HG02943 (cell line): ENCODE measurements around the gene SYNGR3.
A peak's percentile ranks its signal among the peaks of the same experiment; 100 is the strongest.
"Not testable (repeated sequence)": the region's sequence is repeated elsewhere in the genome, so short reads cannot be mapped to it uniquely, and the experiment has no call there.

ENCODE experiments used
- ATAC-seq: cut with Tn5 transposase; IDR thresholded peaks from one replicate; pipeline ENCODE4 v1.9.1; 2021; ENCODE audit warnings: mild to moderate bottlenecking, low read depth, moderate library complexity; ENCODE audit not compliant: unreplicated experiment

The SYNGR3 gene

DNA sequence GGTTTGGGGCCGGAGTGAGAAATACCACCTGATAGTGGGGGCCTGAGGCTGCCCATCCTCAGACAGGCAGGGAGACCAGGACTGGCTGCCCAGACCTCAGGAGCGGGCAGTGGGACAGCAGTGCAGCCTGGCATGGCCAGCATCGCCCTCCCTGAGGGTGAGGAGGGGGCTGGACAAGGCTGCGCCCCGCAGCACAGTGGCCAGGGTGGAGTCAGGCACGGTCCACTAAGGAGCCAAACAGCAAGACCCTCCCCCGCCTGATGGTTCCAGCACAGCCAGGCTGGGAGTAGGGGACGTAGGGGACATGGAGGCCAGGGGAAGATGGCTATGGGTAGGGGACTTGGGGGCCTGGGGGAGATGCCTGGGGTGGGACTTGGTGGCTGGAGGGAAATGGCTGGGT, 16.5 kb downstream of the SYNGR3 start:
- no peak for ATAC-seq

DNA sequence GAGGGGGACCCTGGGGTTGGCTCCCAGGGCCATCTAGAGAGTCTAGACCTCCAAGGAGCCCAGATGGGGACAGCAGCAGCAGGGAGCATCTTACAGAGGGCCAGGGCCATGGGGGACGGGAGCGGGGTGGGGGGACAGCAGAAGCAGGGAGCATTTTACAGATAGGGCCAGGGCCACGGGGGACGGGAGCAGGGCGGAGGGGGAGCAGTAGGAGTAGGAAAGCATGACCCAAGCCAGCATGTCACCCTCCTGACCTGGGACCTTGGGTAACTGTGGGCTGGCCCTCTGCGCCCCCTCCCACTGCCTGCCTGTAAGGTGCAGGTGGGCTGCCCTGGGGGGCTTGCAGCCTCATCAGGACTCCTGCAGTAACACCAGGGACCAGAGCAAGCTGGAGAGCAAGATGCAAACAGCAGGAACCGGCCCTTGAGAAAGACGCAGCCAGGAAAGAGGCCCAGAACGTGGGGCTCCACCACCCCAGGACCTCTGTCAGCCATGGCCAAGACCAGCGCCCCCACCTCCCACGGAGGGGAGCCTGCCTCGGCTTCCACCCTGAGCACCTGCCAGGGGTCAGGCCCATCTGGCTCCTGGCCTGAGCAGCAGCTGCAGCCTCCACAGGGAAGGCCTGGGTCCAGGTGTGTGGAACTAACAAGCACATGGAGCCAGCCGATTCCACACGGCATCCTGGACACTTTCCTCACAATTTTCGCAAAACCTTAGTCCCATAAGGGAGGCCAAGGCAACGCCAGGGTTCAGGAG, 17.5 kb downstream of the SYNGR3 start:
- no peak for ATAC-seq

DNA sequence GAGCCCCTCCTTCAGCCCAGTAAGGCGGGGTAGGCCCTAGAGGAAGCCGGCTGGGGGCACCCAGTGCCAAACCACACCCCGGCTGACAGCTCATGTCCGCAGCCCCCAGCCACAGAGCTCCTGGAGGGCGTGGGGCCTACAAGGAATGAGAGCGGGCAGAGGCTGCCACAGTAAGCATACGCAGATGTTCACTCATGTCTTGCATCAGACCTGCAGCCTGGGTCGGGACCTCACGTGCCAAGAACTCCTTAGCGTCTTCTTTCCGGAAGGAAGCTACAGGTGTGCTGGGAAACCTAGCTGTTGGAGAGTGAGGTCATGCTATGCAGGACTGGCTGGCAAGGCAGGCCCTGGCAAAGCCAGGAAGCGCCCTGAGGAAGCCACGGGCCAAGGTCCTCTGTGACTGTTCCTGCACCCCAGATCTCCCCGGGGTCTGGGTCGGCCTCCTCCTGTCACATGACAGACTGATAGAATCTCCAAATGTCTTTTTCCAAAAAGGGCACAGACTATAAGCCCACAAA, 18.3 kb downstream of the SYNGR3 start:
- ATAC-seq = no peak

DNA sequence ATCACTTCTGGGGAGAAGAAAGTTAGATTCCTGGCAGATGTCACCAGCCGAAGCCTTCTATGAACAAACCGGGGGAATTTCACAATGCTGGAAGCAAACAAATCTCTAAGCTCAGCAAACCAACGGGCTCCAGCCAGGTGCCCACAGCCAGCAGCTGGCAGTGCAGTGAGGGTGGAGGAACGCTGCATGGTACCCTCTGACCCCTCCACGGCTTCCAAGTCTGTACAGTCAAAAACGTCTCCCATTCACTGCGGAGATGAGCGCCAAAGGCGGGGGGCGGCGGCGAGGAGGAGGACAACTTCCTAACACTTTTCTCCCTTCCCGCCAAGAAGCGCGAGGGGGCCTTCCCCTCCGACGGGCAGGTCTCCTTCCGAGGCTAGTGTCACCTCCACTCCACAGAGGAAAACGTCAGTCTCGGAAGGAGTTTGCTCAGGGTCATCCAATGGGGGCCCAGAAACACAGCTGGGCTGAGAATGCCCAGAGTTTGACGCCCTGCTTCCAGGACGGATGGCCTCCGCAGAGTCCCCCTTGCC, 18.9 kb downstream of the SYNGR3 start:
- peak; percentile 2 for ATAC-seq

DNA sequence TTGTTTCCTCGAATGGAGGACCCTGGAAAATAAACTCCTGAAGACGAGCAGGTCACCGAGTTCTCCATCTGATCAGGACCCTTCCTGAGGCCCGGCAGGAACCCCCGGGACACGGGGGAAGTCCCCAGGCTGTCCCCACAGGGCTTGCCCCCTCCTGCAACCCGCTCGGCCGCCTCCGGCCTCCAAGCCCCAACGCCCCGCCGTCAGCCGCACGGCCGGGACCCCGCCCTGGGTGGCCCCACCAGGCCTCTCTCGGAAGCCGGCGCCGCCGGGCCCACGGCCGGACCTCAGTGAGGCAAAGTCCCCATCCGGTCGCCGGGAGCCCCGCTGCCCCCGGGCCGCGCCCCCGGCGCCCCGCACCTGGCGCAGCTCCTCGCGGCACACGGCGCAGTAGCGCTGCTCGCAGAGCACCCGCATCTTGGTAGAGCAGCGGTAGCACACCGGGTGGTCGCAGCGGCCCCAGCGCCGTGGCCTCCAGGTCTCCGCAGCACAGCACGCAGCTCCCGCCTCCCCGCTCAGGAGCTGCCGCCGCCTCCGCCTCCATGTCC, 19.5 kb downstream of the SYNGR3 start:
- peak; percentile 32 for ATAC-seq

DNA sequence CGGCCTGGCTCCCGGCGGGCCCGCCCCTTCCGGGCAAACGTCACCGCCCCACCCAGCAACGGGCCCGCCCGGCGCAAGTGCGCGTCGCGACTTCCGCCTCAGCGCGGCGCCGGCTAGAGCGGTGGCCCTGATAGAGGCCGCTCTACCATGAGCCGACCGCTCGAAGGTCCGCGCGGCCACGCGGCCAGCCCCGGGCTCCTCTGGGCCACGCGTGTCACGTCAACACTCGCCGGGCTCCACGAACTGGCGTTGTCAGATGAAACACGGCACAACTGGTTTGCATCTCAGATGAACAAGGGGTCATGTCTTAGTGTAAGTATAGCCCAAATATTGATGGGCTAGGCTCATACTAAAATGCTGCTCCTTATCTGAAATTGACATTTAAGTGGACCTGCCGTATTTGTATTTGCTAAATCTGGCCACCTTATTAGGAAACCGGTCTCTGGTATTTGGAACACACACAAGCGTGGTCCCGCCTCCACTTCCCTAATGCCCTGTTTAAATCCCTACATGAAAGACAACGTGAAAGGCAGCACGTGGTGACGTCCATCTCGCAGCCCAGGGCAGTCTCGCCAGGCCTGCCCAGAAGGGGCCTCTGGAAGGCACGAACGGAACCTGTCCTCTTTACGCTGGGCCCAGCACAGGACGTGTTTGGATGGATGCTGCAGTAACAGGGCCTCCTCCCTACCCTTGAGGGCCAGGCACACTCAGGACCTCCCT, 20.2 kb downstream of the SYNGR3 start, which contains the start of gene ZNF598:
Gene ZNF598, minus strand, starts transcription at position 31 of the 720 bp plus-strand sequence.
- ATAC-seq = peak; percentile 78

DNA sequence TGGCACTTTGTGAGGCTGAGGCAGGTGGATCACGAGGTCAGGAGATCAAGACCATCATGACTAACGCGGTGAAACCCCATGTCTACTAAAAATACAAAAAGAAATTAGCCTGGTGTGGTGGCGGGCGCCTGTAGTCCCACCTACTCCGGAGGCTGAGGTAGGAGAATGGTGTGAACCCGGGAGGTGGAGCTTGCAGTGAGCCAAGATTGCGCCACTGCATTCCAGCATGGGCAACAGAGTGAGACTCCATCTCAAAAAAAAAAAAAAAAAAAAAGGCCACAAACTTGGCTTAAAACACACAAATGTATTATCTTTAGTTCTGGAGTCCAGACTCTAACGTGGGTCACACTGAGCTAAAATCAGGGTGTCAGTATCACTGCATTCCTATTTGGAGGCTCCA, 22.0 kb downstream of the SYNGR3 start:
- not testable (repeated sequence) for ATAC-seq

DNA sequence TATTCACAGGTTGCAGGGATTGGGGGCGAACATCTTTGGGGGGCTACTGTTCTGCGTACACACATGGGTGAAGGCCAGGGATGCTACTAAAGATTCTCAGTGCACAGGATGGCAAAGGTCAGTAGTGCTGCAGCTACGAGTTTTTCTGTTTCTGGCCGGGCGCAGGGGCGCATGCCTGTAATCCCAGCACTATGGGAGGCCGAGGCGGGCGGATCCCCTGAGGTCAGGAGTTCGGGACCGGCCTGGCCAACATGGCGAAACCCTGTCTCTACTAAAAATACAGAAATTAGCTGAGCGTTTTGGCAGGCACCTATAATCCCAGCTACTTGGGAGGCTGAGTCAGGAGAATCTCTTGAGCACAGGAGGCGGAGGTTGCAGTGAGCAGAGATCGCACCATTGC, 23.8 kb downstream of the SYNGR3 start:
- no peak for ATAC-seq

DNA sequence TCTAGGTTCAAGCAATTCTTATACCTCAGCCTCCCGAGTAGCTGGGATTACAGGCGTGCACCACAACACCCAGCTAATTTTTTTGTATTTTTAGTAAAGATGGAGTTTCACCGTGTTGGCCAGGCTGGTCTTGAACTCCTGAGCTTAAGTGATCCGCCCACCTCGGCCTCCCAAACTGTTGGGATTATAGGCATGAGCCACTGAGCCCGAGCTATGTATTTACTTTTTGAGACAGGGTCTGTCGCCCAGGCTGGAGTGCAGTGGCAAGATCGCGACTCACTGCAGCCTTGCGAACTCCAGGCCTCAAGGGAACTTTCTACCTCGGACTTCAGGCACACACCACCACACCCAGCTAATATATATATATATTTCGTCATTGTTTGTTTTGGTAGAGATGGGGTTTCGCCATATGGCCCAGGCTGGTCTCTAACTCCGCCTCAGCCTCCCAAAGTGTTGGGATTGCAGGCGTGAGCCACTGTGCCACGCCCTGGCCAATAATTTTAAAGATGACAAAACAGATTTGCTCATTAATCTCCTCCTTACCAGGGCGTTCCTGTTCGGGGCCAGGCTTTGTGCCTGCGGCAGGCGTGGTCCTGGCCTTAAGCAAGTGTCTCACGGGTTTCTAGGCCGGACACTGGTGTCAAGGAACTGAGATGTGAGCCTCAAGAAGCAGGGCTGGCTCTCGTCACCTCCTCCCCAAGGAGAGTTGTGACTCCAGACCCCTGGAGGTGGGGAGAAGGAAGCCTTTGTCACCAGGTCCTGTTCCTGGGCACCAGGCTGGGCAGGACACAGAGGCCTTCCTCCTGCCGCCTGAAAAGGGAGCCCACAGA, 25.6 kb downstream of the SYNGR3 start:
- ATAC-seq = no peak

DNA sequence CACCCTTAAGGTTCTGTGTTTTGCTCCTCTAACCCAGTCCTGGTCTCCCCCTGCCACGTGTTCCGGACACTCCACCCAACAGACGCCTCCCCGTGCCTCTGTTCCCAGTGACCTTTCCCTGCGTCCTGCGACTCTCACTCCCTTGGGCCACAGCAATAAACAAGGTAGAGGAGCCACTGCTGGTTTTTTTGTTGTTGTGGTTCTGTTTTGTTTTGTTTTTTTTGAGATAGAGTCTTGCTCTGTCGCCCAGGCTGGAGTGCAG, 26.1 kb downstream of the SYNGR3 start:
- ATAC-seq = no peak

DNA sequence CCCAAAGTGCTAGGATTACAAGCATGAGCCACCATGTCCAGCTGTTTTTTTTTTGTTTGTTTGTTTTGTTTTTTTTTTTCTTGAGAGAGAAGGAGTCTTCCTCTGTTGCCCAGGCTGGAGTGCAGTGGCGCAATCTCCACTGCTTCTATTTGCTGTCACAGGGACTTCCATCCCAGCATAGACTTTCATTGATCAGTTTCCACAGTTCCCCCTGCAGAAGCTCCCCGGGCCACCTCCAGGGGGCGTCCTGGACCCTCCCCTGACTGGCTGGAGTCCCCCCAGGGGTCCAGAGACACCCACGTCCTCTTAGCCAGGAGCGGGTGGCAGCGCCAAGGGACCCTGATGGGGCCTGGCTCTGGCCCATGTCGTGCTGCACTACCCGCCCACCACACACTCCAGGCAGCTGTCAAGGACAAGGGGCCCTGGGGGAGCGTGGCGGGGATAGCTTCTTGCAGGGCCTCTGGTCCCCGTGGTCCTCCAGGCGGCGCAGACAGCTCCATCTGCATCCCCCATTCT, 26.7 kb downstream of the SYNGR3 start:
- ATAC-seq = no peak

DNA sequence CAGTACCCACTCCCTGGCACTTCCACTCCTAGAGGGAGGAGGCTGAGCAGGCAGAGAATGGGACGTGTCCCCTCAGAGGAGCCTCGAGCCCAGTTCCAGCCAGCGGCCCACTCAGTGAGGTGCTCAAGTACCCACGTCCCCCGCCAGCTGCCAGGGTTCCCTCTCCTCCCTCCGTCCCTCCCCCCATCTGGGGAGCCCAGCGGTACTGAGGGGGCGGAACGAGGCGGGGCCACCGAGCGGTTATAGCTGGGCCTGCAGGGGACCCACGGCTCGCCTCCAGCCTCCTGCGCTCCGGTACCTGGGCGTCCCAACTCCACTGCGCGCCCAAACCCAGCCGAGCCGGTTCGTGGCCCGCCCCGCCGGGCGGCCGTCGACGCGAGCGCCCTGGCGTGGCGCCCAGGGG, 29.7 kb downstream of the SYNGR3 start, which contains the start of gene NPW:
Gene NPW, plus strand, starts transcription at position 268 of the 403 bp plus-strand sequence.
- no peak for ATAC-seq

DNA sequence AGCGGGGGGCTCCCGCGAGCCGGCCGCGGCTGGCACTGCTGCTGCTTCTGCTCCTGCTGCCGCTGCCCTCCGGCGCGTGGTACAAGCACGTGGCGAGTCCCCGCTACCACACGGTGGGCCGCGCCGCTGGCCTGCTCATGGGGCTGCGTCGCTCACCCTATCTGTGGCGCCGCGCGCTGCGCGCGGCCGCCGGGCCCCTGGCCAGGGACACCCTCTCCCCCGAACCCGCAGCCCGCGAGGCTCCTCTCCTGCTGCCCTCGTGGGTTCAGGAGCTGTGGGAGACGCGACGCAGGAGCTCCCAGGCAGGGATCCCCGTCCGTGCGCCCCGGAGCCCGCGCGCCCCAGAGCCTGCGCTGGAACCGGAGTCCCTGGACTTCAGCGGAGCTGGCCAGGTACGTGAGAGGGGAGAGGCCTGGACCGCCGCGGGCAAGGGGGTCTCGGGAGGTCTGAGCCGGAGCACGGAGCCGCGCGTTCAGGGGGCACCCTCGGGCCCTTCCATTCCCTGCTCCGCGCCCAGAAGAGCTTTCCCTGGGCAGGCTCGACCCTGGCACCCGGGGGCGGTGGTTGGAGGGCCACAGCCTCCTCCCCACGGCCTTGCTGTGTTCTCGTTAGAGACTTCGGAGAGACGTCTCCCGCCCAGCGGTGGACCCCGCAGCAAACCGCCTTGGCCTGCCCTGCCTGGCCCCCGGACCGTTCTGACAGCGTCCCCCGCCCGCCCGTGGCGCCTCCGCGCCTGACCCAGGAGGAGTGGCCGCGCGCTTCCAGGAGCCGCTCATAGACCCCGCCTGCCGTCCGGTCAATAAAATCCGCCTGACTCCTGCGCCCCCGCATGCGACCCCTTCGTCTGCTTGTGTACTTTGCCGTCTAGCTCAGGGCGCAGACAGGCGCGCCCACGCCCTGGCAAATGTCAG, 30.4 kb downstream of the SYNGR3 start:
- ATAC-seq = no peak

DNA sequence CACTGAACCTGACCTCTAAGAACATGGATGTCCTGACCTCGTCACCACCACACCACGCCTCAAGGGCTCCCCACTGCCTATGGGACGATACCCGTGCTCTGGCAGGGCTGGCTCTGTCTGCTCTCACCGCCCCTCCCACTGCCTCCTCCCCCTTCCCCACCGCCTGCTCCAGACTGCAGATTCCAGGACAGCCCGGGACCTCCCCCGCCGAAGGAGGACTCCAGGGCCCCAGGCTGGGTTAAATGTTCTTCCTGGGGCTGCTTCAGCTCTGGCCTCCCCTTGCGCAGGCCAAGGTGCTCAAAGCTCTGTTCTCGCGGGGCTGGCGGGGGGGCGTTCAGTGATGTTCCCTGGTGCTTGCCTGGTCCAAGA, 32.9 kb downstream of the SYNGR3 start:
- no peak for ATAC-seq

DNA sequence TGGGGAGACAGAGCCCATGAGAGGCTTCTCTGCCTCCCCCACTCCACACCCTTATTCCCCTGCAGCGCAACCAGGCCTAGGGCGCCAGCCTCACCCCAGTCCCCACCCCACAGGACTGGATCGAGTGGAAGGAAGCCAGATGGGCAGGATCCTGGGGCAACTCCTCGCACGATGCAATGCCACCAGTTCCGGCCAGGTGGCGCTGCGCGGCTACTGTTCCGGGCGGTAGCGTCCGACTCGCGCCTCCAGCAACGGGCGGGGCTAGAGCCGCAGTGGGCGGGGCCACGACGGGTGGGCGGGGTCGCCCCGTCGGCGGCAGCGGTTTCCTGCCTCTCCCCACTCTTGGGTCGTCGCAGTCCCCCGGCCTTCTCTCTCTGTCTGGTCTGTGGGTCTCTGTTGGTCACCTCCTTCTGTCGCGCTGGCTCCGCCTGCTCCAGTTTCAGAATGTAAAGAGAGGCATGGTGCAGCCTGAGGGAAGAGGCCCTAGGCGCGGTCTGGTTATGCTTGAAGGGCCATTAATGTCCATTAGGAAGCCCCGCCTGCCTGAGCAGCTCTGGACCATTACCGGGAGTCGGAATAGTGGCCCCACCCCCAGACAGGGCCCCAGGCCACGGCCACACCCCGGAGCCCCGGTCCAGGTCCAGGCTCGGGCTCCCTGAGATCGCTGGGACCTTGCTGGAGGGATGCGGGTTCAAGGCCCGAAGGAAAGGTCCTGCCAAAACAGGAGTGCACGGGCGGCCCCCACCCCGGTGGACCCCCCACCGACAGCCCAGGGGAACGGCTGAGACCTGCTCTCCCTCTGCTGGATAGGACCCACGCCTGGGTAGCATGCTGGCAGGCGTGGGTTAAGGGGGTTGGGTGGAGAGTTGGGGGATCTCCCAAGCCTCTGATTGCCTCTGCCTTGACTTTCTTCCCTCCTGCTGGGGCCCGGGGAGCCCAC, 33.6 kb downstream of the SYNGR3 start:
- peak; percentile 69 for ATAC-seq

DNA sequence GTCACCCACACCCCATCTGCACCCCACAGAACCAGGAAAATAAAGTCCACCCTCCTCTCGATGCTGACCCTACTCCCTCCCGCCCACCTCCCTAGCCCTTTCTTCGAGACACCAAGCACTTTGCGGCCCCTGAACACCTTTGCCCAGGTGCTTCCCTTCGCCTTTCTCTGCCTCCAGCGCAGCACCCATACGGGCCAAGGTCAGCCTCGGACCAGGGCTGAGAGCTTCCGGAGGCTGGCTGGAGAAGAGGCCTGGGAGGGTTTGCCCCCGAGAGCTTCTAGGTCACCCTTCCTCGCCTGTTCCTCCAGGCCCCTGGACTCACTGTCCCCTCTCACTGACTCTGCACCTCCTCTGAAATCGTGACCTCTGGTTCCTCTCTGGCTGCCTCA, 34.3 kb downstream of the SYNGR3 start:
- no peak for ATAC-seq

DNA sequence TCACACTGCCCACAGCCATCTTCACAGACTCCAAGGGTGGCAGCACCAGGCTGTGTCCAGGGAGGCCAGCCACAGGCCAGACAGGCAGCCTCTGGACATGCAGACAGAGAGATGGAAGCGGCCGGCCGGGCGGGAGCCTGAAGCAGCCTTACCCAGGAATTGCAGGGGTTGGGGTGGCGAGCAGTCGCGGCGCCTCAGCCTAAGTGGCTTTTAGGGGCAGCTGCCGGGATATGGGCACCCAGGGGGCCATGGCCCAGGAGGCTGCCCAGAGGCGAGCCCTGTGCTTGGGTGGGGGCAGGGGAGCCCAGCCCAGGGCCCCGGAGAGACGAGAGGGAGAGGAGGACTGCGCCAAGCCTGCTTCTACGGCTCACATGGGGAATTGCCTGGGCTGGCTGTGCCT, 35.5 kb downstream of the SYNGR3 start:
- ATAC-seq = no peak

DNA sequence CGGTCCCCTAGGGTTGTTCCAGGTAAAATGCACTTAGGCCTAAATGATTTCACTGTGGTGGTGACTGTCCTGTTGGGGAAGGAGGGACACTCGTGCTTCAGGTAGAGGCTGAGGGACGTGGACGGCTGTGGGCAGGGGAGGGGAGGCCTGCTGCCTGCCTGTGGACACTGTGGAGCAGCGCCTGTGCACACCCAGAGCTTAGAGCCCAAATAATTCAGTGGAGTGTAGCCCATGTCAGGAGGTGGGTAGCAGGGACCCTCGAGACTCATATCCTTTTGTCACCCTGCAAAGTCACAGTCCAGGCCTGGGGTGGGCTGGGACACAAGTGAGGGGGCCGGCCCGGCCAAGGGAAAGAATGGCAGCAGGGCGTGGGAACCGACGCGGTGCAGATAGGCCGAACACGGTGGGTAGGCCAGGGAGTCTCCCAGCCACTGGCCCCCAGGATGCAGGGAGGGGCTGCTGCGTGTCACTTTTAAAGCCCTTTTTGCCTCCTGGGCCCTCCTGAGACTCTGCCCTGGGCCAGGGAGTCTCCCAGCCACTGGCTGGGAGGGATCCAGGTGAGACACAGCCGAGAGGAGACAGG, 36.2 kb downstream of the SYNGR3 start:
- no peak for ATAC-seq
